HG03354 (cell line): ENCODE results near the gene LOX.

Experiments used
- ATAC-seq: cut with Tn5 transposase; IDR thresholded peaks from one replicate; pipeline ENCODE4 v1.9.1; 2021; ENCODE audit warnings: mild to moderate bottlenecking; ENCODE audit not compliant: unreplicated experiment, poor library complexity, severe bottlenecking

The LOX gene

DNA sequence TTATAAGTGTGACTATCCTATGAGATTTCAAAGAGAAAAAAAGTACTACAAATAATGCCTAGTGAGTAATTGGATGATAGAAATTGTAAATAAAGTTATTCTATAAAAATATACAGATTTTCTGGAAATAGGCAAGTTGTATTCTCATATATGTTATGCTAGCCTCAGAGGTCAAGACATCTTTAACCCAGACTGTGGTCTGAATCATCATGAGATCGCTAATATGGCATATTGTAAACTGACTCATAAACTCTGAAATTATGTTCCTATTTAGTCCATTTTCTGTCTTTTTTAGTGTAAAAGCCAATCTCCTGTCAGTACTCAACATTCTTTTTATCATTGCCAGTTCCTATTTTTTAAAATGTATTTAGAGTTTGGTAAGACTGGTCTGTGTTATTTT lies 14.2 kb downstream of the LOX start:
- ATAC-seq, result no peak

GRCh38 chr5:122062205-122062604 lies 15.9 kb downstream of the LOX start:
- no peak for ATAC-seq

DNA sequence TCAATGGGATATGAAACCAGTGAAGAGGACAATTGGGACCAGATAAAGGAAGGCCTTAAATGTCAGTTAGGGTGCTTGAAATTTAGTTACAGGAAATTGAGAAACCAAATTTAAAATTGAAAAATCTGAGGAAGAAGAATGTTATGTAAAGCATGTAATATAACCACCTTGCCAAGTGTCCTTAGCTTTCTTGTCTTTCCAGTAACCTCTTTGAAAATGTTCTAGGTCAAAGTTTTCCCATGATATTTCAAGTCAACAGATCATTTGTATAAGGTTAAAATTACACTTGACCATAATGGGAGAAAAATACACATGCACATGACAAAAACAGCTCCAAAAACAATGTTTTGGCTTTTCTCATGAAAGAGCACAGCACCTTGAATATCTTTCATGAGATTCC lies 21.1 kb downstream of the LOX start:
- ATAC-seq, result no peak

DNA sequence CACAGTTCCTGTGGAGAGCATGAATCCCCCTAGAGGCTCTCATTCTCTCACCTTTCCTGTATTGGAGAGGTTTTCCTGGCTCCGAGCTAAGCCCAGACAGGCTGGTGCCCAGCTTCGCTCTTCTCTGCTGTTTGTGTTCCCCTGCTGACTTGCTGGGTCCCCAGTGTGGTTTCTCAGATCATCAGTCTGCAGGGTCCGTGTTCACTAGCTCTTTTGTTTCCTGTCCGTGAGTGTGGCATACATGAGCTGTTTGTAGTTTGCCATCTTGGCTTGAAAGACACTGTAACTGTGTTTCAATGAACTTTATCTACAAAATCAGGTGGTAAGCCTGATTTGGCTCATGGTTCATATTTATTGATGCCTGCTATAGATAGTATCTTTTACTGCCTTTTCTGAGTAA lies 23.8 kb downstream of the LOX start:
- no peak for ATAC-seq

- no peak for ATAC-seq
Measured at GRCh38 chr5:122053181-122054109, 24.6 kb downstream of the LOX start.

DNA sequence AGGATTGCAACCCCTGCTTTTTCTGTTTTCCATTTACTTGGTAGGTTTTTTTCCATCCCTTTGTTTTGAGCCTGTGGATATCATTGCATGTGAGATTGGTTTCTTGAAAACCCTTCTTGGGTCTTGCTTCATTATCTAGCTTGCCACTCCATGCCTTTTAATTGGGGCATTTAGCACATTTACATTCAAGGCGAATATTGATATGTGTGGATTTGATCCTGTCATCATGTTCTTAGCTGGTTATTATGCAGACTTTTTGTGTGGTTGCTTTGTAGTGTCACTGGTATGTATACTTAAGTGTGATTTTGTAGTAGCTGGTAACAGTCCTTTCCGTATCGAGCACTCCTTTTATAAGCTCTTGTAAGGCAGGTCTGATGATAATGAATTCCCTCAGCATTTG lies 26.5 kb downstream of the LOX start:
- ATAC-seq, result no peak

- ATAC-seq, result no peak
Measured at GRCh38 chr5:122050959-122051358, 27.1 kb downstream of the LOX start.

GRCh38 chr5:122040636-122041302 lies 37.3 kb downstream of the LOX start:
- no peak for ATAC-seq

GRCh38 chr5:122036326-122036725 lies 41.7 kb downstream of the LOX start:
- ATAC-seq, result no peak

DNA sequence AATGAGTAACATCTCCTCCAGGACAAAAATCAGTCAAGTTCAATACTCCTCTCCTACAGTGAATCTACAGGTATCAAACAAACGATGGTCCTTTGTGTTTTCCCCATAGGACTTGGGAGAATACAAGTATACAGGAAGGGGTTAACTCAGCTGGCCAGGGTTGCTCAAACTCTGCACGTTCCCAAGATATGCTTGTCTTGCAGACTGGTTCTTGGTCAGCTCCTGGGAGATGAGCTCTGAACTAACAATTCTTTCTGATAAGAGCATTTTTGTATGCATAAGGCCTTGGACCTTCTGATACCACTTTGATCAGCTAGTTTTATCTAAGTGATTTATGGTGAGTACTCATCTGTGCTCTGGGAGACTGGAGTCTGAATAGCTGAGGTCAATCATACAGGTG lies 42.1 kb downstream of the LOX start:
- ATAC-seq, result no peak

DNA sequence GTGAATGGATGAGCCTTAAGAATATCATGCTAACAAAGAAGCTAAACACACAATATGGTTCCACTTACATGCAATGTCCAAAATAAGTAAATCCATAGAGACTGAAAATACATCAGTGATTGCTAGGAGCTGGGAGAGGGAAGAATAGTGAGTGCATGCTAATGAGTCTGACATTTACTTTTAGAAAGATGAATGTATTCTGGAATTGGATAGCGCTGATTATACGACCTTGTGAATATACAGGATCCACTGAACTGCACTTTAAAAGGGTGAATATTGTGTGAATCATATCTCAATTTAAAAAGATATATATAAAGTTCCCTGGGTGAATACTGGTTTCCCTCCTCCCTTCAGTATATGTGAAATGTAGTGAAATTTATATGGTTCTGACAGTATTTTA lies 46.2 kb downstream of the LOX start:
- ATAC-seq, result no peak

GRCh38 chr5:122030251-122030650 lies 47.8 kb downstream of the LOX start:
- no peak for ATAC-seq

GRCh38 chr5:122029818-122030217 lies 48.2 kb downstream of the LOX start:
- no peak for ATAC-seq

DNA sequence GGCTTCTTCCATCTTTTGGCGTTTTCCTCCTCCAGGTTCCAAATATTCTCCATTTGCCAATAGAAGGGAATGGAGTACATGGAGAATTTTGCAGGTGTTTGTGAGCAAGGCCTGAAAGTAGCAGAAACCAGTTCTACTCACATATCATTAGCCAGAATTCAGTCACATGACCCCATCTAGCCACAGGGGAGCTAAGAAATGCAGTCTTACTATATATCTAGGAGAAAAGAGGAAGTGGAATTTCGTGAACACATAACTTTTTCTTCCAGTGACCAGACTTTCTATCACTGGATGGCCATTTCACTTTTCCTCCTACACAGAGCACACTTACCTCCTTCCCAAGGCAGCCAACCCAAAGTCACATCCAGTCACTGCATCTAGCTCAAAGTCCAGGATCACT lies 55.1 kb downstream of the LOX start:
- ATAC-seq, result peak; percentile 73

GRCh38 chr5:122019919-122020590 lies 58.0 kb downstream of the LOX start:
- ATAC-seq, result no peak

DNA sequence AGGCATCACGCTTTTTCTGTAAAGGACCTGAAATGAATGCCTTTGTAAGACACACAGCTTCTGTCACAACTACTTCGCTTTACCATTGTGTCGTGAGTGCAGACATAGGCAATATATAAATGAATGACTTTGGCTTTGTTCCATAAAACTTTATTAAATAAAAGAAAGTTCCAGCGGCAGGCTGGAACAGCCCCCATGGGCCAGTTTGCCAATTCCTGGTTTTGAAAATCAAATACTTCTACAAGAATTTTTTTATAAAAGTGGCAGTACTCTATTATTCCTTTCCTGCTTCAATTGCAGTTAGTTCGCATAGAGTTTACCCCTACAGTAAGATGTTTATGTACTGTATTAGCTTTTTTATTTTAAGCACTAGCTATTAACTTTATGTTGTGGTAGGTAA lies 62.6 kb downstream of the LOX start:
- ATAC-seq, result no peak

GRCh38 chr5:122014236-122014935 lies 63.7 kb downstream of the LOX start:
- no peak for ATAC-seq
